Lower leg skin (tissue), 3 donors: ENCODE measurements around the gene IL36G.

ENCODE experiments used
- CTCF ChIP-seq, 3 donors: fragments of 450-650 bp; IDR thresholded peaks; one replicate each; pipeline ENCODE4 v1.5.1; 2016; ENCODE audit warnings: antibody characterized with exemption in 3 of 3, mild to moderate bottlenecking in 3 of 3, moderate library complexity in 2 of 3
- POLR2A ChIP-seq, 2 donors: fragments of 450-650 bp; IDR thresholded peaks; one replicate each; pipeline ENCODE4 v1.6.1; 2016 to 2017; ENCODE audit warnings: antibody characterized with exemption in 2 of 2, mild to moderate bottlenecking in 1 of 2, moderate library complexity in 1 of 2

- no peak for TF ChIP-seq CTCF (IDR thresholded peaks at IDR 0.05)
- TF ChIP-seq POLR2A (IDR thresholded peaks at IDR 0.05): no peak
Observed at GRCh38 chr2:112996635-112997034, 18.8 kb downstream of the IL36G start.
